ENCODE results near the gene GDPD2. TPM values are rescaled to one million over a fixed set of nuclear protein-coding genes. Genes with fewer than 3 reads are reported as not detected.

Gene GDPD2
- total and polyA plus RNA-seq, 2 of the 13 experiments (the other 11 are each of a cell fraction or from before 2014, with no cell fraction given) = 0.04 to 0.08 TPM

GRCh38 chrX:70434352-70434866 is 11.3 kb downstream of the GDPD2 start (continued):
- no peak for TF ChIP-seq KAT2B (IDR thresholded peaks at IDR 0.05; ENCODE audit: borderline replicate concordance, low read depth, low read length)
- no peak for TF ChIP-seq RBAK (CRISPR knock-in tag; IDR thresholded peaks at IDR 0.05)
- TF ChIP-seq EP300 (IDR thresholded peaks at IDR 0.05; ENCODE audit: low read depth in 2 of 2, low read length in 2 of 2) = no peak
- TF ChIP-seq EP300 (CRISPR knock-in tag; IDR thresholded peaks at IDR 0.05; ENCODE audit: borderline replicate concordance) = no peak
- TF ChIP-seq REST (IDR thresholded peaks at IDR 0.05; ENCODE audit: borderline replicate concordance in 1 of 2, low read depth in 1 of 2, low read length in 2 of 2) = no peak
- no peak for TF ChIP-seq AHR (CRISPR knock-in tag; IDR thresholded peaks at IDR 0.05)
- TF ChIP-seq ZNF570 (CRISPR knock-in tag; IDR thresholded peaks at IDR 0.05; ENCODE audit: borderline replicate concordance) = no peak
- no peak for TF ChIP-seq ZNF576 (CRISPR knock-in tag; IDR thresholded peaks at IDR 0.05)
- no peak for TF ChIP-seq ZNF367 (CRISPR knock-in tag; IDR thresholded peaks at IDR 0.05; ENCODE audit: borderline replicate concordance)
- TF ChIP-seq ZNF580 (CRISPR knock-in tag; IDR thresholded peaks at IDR 0.05; ENCODE audit: borderline replicate concordance, low read depth) = no peak
- TF ChIP-seq TCF7L2 (IDR thresholded peaks at IDR 0.05; ENCODE audit: low read depth, low read length) = no peak
- TF ChIP-seq MAFG (CRISPR knock-in tag; IDR thresholded peaks at IDR 0.05) = no peak
- TF ChIP-seq MXD1 (CRISPR knock-in tag; IDR thresholded peaks at IDR 0.05) = 0 out of 2 replicates have a peak, but pooled peaks have one; percentile 15
- no peak for TF ChIP-seq ZNF18 (CRISPR knock-in tag; IDR thresholded peaks at IDR 0.05; ENCODE audit: insufficient replicate concordance)
- TF ChIP-seq CBX5 (CRISPR knock-in tag; IDR thresholded peaks at IDR 0.05; ENCODE audit: borderline replicate concordance) = no peak
- TF ChIP-seq TRAFD1 (CRISPR knock-in tag; IDR thresholded peaks at IDR 0.05; ENCODE audit: borderline replicate concordance) = no peak
- peak; percentile 29; the same call in 1 of the 2 replicates for TF ChIP-seq POLR2G (IDR thresholded peaks at IDR 0.05; ENCODE audit: low read depth, low read length)
- TF ChIP-seq KDM2A (CRISPR knock-in tag; IDR thresholded peaks at IDR 0.05; ENCODE audit: borderline replicate concordance, low read depth) = no peak
- no peak for TF ChIP-seq THAP8 (CRISPR knock-in tag; IDR thresholded peaks at IDR 0.05; ENCODE audit: borderline replicate concordance)
- no peak for TF ChIP-seq ZNF629 (CRISPR knock-in tag; conservative IDR thresholded peaks at IDR 0.05)

Measured in HepG2 (cell line).